Neuronal stem cell (in vitro differentiated cells): ENCODE results near the gene AMIGO2.

ENCODE experiments used
- DNase-seq: peaks from one replicate; pipeline ENCODE4 v3.0.0-alpha.2; 2013; ENCODE audit warnings: low spot score
- H2AFZ ChIP-seq: one replicate; pipeline ENCODE4 v1.6.1; 2013; ENCODE audit warnings: mild to moderate bottlenecking, low read length, inconsistent platforms
- H2AK5ac ChIP-seq: 2 replicates; pipeline ENCODE4 v1.6.1; 2013; ENCODE audit warnings: low read depth, mild to moderate bottlenecking, inconsistent platforms, low read length, moderate library complexity, mixed read lengths
- H2BK120ac ChIP-seq: 2 replicates; pipeline ENCODE4 v1.6.1; 2013; ENCODE audit warnings: low read depth, mild to moderate bottlenecking, inconsistent platforms, low read length, moderate library complexity, mixed read lengths
- H2BK12ac ChIP-seq: one replicate; pipeline ENCODE4 v1.6.1; 2013; ENCODE audit warnings: low read length, inconsistent platforms
- H2BK15ac ChIP-seq: 2 replicates; pipeline ENCODE4 v1.6.1; 2013; ENCODE audit warnings: mild to moderate bottlenecking, low read length, inconsistent platforms, mixed read lengths
- H2BK5ac ChIP-seq: one replicate; pipeline ENCODE4 v1.6.1; 2013; ENCODE audit warnings: inconsistent platforms, mild to moderate bottlenecking, low read length, moderate library complexity
- H3K14ac ChIP-seq: one replicate; pipeline ENCODE4 v1.6.1; 2013; ENCODE audit warnings: low read length, inconsistent platforms
- H3K18ac ChIP-seq: 2 replicates; pipeline ENCODE4 v1.6.1; 2013; ENCODE audit warnings: low read length, inconsistent platforms
- H3K23ac ChIP-seq: 2 replicates; pipeline ENCODE4 v1.6.1; 2013; ENCODE audit warnings: low read depth, mild to moderate bottlenecking, mixed read lengths, low read length, inconsistent platforms; ENCODE audit not compliant: poor library complexity
- H3K27ac ChIP-seq: replicated peaks from 3 replicates; pipeline ENCODE4 v1.5.1; 2013; ENCODE audit warnings: low read length, inconsistent platforms
- H3K27me3 ChIP-seq, 3 experiments: 2 replicates each; pipeline ENCODE4 v1.6.1; 2013; ENCODE audit warnings: low read length in 3 of 3, mild to moderate bottlenecking in 2 of 3, inconsistent platforms in 1 of 3, low read depth in 1 of 3, mixed read lengths in 1 of 3, moderate library complexity in 1 of 3; ENCODE audit not compliant: control insufficient read depth in 3 of 3, insufficient read depth in 3 of 3
- H3K36me3 ChIP-seq, 2 donors: replicated peaks in 1 of 2; 2 replicates each; pipeline ENCODE4 v1.6.1; 2013; ENCODE audit warnings: low read length in 2 of 2; ENCODE audit not compliant: control insufficient read depth in 2 of 2, insufficient read depth in 2 of 2
- H3K4ac ChIP-seq: 2 replicates; pipeline ENCODE4 v1.6.1; 2013; ENCODE audit warnings: inconsistent platforms, mild to moderate bottlenecking, low read length, moderate library complexity
- H3K4me1 ChIP-seq, 2 donors: 1 replicate in 1 of 2; 2 replicates in 1 of 2; pipeline ENCODE4 v1.6.1; 2013; ENCODE audit warnings: low read length in 2 of 2, low read depth in 1 of 2; ENCODE audit not compliant: control insufficient read depth in 2 of 2, insufficient read depth in 1 of 2
- H3K4me2 ChIP-seq: one replicate; pipeline ENCODE4 v1.6.1; 2013; ENCODE audit warnings: mild to moderate bottlenecking, low read length, inconsistent platforms; ENCODE audit not compliant: insufficient read depth, poor library complexity, severe bottlenecking
- H3K4me3 ChIP-seq, 2 donors: 2 replicates each; pipeline ENCODE4 v1.5.1; 2013; ENCODE audit warnings: low read length in 2 of 2, mild to moderate bottlenecking in 2 of 2, inconsistent platforms in 1 of 2, moderate library complexity in 1 of 2
- H3K79me1 ChIP-seq: one replicate; pipeline ENCODE4 v1.6.1; 2013; ENCODE audit warnings: low read depth, mild to moderate bottlenecking, inconsistent platforms, low read length, moderate library complexity
- H3K9ac ChIP-seq: one replicate; pipeline ENCODE4 v1.6.1; 2013; ENCODE audit warnings: mild to moderate bottlenecking, low read depth, low read length, inconsistent platforms; ENCODE audit not compliant: poor library complexity
- H3K9me3 ChIP-seq, 2 donors: replicated peaks in 1 of 2; 2 replicates each; pipeline versions ENCODE3 to v1.6.1; 2013; ENCODE audit warnings: low read length in 2 of 2, mild to moderate bottlenecking in 2 of 2, inconsistent platforms in 1 of 2, low read depth in 1 of 2, mixed read lengths in 1 of 2, moderate library complexity in 1 of 2; ENCODE audit not compliant: control insufficient read depth in 2 of 2, insufficient read depth in 1 of 2
- H4K8ac ChIP-seq: one replicate; pipeline ENCODE4 v1.6.1; 2013; ENCODE audit warnings: low read depth, mild to moderate bottlenecking, inconsistent platforms, low read length, moderate library complexity
- H4K91ac ChIP-seq: one replicate; pipeline ENCODE4 v1.6.1; 2013; ENCODE audit warnings: low read length, low read depth, mild to moderate bottlenecking, inconsistent platforms; ENCODE audit not compliant: poor library complexity
- WGBS, 2 donors: extraction: QIAGEN DNeasy Blood & Tissue Kit; methylation state at CpG; one replicate each; pipeline ENCODE4 v1.1.7; 2013; ENCODE audit warnings: missing lambda C conversion rate in 2 of 2, mixed read lengths in 1 of 2; ENCODE audit not compliant: insufficient read length in 2 of 2, insufficient replicate concordance in 1 of 2; ENCODE audit errors: extremely low coverage in 2 of 2; 5-methylcytosine and 5-hydroxymethylcytosine counted together

AMIGO2 gene

DNA sequence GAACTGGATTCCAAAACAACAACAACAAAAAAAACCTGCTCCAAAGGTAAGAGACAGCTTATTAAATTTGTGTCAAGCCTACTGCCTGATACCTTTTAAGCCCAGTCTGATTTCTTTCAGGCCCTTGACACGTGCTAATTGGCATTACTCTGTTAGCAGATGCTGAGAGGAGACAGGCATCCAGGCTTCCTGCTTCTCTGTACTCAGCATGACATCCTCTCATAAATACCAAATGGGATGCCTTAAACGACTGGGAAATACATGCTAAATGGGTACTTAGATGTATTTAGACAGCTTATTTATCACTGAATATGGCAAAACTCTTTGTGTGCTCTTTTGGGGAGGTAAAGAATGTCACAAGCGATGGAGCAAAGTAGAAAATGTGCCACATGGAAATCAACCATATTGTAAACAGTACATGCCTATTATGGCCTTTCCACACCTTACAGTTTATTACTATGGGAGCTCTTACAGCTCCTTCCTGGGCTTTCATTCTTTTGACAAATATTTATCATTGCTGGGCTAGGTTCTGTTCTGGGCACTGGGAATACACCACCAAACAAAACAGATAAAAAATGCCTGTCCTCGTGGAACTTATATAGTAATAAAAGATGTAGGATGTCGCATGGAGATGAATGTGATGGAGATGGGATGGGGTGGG is 11.9 kb downstream of the AMIGO2 start:
- no peak overlapping the region for H4K91ac ChIP-seq
- H3K27me3 ChIP-seq = no peaks in the 10 kb centered on the region
- no peak overlapping the region for H3K18ac ChIP-seq
- no peaks in the 10 kb centered on the region for H3K9me3 ChIP-seq
- H3K27ac ChIP-seq = no peak overlapping the region
- no CpG with 5 or more reads among the region's 5 CpGs for WGBS, 2 donors
- no peak overlapping the region for H3K4me3 ChIP-seq
- H2BK120ac ChIP-seq = no peak overlapping the region
- no peak overlapping the region for H3K23ac ChIP-seq
- no peaks in the 10 kb centered on the region for H3K36me3 ChIP-seq
- no peak overlapping the region for H2BK5ac ChIP-seq
- H3K14ac ChIP-seq = no peak overlapping the region
- H2BK15ac ChIP-seq = no peak overlapping the region
- no peak overlapping the region for H2BK12ac ChIP-seq
- no peak overlapping the region for H4K8ac ChIP-seq
- DNase-seq = no peak
- peaks cover 0 to 7% of the 10 kb centered on the region in 2 donors for H3K4me1 ChIP-seq
- H2AK5ac ChIP-seq = no peak overlapping the region
- no peak overlapping the region for H3K4ac ChIP-seq
- H2AFZ ChIP-seq = no peak overlapping the region
- no peak overlapping the region for H3K4me2 ChIP-seq
- H3K79me1 ChIP-seq = no peaks in the 10 kb centered on the region
- H3K9ac ChIP-seq = no peak overlapping the region

DNA sequence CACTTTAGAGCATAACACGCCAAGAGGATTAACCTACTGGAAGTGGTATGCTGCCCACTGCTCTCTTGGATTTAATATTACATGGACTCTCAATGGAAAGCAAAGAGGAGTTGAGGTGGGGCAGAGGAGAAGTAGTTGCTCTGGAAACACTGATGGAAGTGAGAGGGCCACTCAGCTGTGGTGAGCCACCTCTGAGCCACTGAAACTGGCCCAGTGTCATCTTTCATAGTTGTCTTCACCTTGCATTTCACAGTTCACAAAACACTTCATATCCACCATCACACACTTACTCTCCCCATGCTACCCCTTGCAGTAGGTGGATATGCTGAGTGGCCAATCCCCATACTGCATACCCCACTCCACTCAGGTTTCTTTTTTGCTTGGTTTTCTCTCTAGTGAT is 12.6 kb downstream of the AMIGO2 start:
- no peaks in the 10 kb centered on the region for H3K9me3 ChIP-seq
- H2BK12ac ChIP-seq = no peak overlapping the region
- no peak overlapping the region for H2AFZ ChIP-seq
- H3K36me3 ChIP-seq = no peaks in the 10 kb centered on the region
- H4K91ac ChIP-seq = no peak overlapping the region
- no peak overlapping the region for H4K8ac ChIP-seq
- H3K27me3 ChIP-seq = no peaks in the 10 kb centered on the region
- H3K79me1 ChIP-seq = no peaks in the 10 kb centered on the region
- no peak for DNase-seq
- H2BK5ac ChIP-seq = no peak overlapping the region
- H3K9ac ChIP-seq = no peak overlapping the region
- H3K4me1 ChIP-seq = peaks cover 0 to 7% of the 10 kb centered on the region in 2 donors
- no peak overlapping the region for H3K23ac ChIP-seq
- no peak overlapping the region for H2BK15ac ChIP-seq
- H3K27ac ChIP-seq = no peak overlapping the region
- no peak overlapping the region for H3K4ac ChIP-seq
- no peak overlapping the region for H2BK120ac ChIP-seq
- no peak overlapping the region for H2AK5ac ChIP-seq
- no peak overlapping the region for H3K4me3 ChIP-seq
- no CpG with 5 or more reads among the region's 1 CpG for WGBS, 2 donors
- H3K18ac ChIP-seq = no peak overlapping the region
- no peak overlapping the region for H3K4me2 ChIP-seq
- no peak overlapping the region for H3K14ac ChIP-seq

DNA sequence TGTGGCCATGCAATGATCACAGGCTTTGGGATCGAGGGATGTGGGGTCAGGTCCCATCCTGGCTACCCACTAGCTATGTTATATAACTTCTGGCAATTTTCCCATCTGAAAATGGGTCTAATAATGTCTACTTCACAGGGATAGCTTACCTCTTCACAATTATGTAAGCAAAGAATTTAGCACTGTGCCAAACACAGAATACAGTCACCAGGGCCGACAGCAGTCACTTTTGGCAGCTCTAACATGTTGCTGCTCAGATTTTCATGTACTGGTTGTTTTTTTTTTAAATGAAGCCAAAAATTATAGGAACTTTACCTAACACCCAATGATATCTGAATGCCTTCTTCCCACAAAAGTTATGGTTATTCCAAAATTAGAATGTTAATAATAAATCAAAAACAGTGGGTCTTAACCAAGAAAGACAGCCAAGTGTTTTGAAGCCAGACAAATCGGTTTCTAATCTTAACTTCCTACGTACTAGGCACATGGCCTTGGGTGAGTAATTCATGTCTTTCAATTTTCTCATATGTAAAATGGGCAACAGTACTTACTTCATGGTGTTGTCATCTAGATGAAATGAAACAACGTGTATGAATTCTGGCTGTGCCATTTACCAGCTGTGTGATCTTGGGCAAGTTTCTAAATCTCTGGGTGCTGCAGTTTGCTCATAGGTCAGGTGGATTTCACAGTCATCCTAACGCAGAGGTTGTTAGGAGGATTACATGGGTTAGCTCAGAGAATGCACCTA is 13.3 kb downstream of the AMIGO2 start:
- Histone ChIP-seq H2BK120ac (no peak overlapping the region), H3K27me3 (no peaks in the 10 kb centered on the region), H3K79me1 (no peaks in the 10 kb centered on the region), H2AK5ac (no peak overlapping the region), H3K14ac (no peak overlapping the region), H2BK12ac (no peak overlapping the region), H2AFZ (no peak overlapping the region), H3K18ac (no peak overlapping the region), H3K4me2 (no peak overlapping the region), H2BK15ac (no peak overlapping the region), H3K9me3 (no peaks in the 10 kb centered on the region), H3K4me1 (peaks cover 0 to 7% of the 10 kb centered on the region in 2 donors), H3K27ac (no peak overlapping the region), H3K4me3 (no peak overlapping the region), H3K4ac (no peak overlapping the region), H4K91ac (no peak overlapping the region), H3K9ac (no peak overlapping the region), H3K36me3 (no peaks in the 10 kb centered on the region), H3K23ac (no peak overlapping the region), H2BK5ac (no peak overlapping the region), H4K8ac (no peak overlapping the region)
- no CpG with 5 or more reads among the region's 6 CpGs for WGBS, 2 donors
- no peak for DNase-seq

DNA sequence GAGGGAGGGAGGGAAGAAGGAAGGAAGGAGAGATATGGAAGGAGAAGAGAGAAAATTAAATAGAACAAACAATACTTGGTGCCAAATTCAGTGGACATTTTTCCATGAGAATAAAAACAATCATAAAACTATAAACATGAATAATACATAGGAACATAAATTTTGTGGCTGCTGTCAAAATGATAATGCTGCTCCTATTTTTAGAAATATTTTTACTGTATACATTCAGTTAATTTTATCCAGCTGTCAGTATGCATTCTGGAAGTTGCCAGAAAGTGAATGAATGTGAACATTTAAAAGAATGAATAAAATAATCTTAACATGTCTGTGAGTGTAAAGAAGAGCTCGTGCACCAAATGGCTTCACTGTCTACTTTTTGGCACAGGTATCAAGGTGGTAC is 14.2 kb downstream of the AMIGO2 start:
- no peak for DNase-seq
- Histone ChIP-seq H3K27ac (no peak overlapping the region), H4K8ac (no peak overlapping the region), H3K36me3 (no peaks in the 10 kb centered on the region), H3K14ac (no peak overlapping the region), H3K4me1 (peaks cover 0 to 7% of the 10 kb centered on the region in 2 donors), H3K9ac (no peak overlapping the region), H2BK120ac (no peak overlapping the region), H2AK5ac (no peak overlapping the region), H3K79me1 (no peaks in the 10 kb centered on the region), H2BK15ac (no peak overlapping the region), H3K18ac (no peak overlapping the region), H3K4me3 (no peak overlapping the region), H3K4me2 (no peak overlapping the region), H2AFZ (no peak overlapping the region), H3K23ac (no peak overlapping the region), H3K27me3 (no peaks in the 10 kb centered on the region), H2BK12ac (no peak overlapping the region), H3K9me3 (no peaks in the 10 kb centered on the region), H2BK5ac (no peak overlapping the region), H3K4ac (no peak overlapping the region), H4K91ac (no peak overlapping the region)
- WGBS, 2 donors = no CpG with 5 or more reads among the region's 1 CpG
